HG02970 (cell line): ENCODE results near the gene ARHGEF16.

Source experiments
- ATAC-seq: cut with Tn5 transposase; IDR thresholded peaks from one replicate; pipeline ENCODE4 v1.9.1; 2021; ENCODE audit warnings: mild to moderate bottlenecking, moderate library complexity, moderate number of reproducible peaks; ENCODE audit not compliant: unreplicated experiment, low FRiP score

The ARHGEF16 gene

DNA sequence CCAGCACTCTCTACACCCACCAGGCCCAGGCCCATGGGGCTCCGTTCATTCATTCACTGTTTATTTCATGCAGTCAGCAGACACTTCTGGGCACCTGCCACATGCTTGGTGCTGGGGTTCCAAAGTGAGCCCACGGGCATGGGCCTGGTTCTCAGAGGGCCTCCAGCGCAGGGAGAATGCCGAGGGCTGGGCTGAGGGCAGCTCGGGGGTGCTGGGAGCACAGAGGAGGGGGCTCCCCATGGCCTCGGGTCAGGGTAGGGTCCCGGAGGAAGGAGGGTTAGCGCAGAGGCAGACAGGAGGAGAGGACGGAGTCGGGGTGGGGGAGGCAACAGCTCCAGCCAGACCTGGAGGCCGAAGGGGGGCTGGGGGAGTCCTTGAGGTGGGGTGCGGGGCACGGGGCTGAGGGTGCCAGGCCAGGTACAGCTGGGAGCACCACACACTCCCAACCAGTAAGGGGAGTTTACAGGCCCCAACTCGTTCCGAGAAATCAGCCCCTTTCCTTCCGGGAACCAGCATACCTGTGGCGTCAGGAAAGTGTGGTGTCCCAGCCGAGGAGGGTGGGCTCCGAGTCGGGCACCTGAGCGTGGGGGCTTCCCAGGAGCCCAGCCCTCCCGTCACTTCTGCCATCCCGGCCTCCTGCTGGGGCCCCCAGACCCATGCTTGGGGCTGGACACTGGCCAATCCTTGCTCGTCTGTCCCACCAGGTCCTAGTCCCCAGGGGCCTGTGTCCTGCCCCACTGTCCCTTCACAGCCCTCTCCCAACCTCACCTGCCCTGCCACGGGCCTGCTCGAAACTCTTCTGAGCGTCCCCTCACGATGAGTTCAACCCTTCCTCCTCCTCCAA is 10.8 kb downstream of the ARHGEF16 start:
- ATAC-seq, result no peak

DNA sequence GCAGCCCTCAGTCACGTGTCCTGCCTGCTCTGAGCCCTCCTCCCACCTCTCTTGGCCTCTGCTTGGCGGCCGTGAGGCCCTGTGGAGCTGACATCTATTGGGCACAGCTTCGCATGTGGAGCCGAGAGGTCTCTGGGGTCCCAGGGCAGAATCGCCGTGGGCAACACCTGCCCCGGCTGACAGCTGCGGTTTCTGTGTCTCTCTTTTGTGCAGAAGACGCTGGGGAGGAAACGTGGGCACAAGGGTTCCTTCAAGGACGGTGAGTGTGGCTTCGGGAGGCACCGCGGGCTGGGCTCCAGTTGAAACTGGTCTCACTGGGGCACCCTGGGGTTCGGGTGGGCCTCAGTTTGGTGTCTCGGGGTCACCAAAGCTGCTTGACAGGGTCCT is 11.5 kb downstream of the ARHGEF16 start:
- no peak for ATAC-seq

DNA sequence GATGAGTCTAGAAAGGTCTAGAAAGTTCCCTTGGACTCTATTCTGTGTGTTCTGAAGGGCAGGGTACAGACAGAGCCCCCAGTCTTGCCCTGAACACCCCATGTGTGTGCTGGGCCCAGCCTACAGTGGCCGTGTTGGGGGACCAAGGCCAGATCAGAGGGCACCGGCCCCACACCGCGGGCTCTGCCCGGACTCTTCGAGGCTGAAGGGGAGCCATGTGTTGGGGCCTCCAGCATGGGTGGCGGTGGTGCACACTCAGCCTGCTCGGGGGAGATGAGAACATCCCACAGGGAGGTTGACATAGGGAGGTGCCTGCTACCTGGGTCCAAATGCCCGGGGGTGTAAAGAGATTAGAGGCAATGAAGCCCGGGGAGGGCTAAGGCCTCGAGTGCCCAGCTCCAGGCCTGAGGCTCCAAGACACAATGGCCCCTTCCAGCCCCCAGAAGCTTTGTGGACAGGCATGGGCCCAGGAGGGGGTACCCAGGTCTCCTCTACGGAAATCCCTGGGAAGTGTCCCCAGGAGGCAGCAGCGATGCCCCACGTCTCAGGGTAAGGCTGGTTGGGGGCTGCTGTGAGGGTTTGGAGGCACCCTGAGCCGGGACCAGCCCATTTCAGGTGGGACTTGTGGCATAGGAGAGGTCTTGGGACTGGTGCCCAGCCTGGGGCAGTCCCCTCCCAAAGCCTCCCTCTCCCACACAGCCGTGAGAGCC is 12.1 kb downstream of the ARHGEF16 start:
- ATAC-seq, result no peak

DNA sequence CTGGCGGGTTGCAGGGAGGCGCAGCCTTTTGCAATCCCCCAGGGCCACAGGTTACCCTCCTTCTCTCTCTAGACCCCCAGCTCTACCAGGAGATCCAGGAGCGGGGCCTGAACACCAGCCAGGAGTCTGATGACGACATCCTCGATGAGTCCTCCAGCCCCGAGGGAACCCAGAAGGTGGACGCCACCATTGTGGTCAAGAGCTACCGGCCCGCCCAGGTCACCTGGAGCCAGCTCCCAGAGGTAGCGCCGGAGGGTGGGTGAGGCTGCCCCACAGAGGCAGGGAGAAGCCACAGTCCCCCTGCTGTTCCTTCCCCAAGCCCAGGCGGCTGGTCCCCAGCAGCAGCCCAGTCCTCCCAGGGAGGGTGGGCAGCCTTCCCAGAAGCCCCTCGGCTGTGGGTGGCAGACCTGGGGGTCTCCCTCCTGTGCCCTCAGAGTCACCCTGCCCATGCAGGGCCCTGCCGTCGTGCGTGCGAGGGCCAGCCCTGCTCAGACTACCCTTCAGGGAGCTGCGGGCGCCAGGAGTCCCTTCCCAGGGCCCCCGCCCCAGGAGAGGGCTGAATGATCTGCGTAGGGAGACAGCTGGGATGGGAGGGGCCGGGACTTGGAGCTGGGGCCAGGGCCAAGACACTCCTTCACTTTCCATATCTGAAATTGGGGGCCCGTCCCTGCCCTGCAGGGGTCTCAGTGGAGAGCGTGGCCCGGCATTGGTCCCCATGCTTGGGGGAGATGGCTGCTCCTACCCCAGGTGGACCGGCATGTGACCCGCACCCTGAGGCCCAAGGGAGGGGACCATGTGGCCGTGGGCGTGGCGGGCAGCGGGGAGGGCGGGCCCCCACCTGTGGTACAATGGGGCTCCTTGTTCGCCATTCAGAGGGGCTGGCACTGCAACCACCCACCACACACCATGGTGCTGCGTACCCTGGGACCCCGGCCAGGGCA is 12.9 kb downstream of the ARHGEF16 start:
- no peak for ATAC-seq

DNA sequence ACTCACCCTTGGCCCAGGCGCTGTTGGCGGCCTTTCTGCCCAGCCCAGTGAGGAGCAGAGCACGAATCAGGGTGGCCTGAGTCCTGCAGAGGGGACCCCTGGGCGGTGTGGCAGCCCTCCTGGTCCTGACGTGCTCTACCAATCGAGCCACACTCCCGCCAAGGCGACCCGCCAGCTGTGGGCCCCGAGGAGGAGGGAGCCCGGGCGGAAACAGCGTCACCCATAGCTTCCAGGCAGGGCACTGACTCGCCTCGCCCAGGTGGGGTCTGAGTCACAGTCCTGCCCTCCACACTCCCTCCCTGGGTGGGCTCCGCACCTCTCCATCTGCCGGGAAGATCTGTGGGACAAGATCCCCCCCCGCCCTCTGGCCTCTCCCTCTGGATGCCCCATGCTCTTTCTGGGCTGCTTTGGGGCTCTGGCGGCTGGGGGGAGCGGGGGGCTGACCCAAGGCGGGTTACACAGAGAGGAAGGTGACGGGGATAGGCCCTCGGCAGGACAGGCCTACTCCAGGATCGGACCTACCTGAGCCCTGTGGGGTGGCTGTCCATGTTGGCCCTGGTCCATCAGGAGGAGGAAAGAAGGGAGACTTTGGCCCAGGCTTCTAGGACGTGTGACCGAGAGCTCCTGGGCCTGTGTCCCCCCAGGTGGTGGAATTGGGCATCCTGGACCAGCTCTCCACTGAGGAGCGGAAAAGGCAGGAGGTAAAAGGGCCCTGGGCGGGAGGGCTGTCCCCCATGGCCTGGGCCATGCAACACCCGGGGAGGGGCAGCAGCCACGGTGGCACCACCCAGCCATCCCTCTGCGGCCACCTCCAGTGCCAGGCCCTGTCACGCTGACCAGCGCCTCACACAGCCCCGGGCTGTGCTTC is 14.0 kb downstream of the ARHGEF16 start:
- no peak for ATAC-seq

DNA sequence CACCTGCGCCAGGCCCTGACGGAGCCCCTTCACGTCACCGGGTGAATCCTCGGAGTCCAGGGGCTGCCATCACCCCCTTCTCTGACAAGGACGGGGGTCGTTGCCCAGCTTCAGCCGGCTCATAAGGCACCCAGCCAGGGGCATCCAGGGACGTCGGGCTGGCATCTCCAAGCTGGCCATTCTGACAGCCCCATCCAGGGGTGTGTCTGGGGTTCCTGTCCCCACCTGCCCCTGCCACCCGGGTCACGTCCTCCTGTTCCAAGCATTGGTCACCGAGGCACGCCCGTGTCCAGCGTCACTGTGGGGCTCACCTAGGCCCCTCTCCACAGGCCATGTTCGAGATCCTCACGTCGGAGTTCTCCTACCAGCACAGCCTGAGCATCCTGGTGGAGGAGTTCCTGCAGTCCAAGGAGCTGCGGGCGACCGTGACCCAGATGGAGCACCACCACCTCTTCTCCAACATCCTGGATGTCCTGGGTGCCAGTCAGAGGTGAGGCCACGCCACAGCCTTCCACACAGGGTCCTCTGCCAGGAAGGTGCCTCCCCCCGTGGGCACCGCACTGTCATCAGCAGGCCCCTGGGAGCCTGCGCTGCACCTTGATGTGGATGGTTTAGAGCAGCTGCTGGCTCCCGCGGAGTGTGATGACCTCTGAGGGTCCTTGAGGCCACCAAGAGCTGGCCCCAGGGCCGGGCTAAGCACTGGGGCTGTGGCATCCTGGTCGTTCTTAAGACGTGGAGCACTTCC is 14.8 kb downstream of the ARHGEF16 start:
- ATAC-seq, result no peak

DNA sequence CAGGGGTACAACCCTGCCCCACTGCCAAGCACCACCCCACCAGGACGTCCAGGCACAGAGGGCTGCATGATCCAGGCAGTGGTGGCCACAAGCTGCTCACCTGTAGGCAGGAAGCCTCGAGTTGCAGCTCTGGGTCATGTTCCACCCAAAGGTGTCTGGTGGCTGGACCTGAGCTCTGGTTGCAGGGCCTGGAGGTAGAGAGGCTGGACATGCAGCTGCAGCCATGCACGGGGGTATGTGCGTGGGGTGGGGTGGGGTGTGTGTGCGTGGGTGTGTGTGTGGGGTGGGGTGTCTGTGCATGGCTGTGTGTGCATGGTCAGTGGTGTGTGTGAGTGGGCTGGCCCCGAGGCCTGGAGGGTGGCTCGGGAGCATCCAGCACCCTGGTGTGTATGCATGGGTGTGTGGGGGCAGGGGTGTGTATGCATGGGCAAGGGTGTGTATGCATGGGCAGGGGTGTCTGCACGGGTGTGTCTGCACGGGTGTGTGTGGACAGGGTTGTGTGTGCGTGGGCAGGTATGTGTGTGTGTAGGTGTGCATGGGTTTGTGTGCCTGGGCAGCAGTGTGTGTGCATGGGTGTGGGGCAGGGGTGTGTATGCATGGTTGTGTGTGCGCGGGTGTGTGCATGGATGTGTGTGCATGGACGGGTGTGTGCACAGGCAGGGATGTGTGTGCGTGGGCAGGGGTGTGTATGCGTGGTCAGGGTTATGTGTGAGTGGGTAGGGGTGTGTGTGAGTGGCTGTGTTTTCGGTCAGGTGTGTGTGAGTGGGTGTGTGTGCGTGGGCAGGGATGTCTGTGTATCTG is 15.6 kb downstream of the ARHGEF16 start:
- ATAC-seq, result no peak

DNA sequence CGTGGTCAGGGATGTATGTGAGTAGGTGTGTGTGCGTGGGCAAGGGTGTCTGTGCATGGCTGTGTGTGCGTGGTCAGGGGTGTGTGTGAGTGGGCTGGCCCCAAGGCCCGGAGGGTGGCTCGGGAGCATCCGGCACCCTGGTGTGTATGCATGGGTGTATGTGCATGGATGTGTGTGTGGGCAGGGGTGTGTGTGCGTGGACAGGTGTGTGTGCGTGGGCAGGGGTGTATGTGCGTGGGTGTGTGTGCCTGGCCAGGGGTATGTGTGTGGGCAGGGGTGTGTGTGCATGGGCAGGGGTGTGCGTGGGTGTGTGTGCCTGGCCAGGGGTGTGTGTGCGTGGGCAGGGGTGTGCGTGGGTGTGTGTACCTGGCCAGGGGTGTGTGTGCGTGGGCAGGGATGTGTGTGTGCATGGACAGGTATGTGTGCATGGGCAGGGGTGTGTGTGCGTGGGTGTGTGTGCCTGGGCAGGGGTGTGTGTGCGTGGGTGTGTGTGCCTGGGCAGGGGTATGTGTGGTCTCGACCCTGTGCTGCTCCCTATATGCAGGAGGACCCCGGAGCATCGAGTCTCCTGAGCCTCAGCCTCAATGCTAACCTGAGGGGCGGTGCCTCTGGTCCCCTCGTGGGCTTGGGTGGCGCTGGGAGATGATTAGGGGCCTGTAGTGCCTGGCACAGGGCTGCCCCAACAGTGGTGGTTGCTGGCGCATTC is 16.3 kb downstream of the ARHGEF16 start:
- ATAC-seq, result no peak

DNA sequence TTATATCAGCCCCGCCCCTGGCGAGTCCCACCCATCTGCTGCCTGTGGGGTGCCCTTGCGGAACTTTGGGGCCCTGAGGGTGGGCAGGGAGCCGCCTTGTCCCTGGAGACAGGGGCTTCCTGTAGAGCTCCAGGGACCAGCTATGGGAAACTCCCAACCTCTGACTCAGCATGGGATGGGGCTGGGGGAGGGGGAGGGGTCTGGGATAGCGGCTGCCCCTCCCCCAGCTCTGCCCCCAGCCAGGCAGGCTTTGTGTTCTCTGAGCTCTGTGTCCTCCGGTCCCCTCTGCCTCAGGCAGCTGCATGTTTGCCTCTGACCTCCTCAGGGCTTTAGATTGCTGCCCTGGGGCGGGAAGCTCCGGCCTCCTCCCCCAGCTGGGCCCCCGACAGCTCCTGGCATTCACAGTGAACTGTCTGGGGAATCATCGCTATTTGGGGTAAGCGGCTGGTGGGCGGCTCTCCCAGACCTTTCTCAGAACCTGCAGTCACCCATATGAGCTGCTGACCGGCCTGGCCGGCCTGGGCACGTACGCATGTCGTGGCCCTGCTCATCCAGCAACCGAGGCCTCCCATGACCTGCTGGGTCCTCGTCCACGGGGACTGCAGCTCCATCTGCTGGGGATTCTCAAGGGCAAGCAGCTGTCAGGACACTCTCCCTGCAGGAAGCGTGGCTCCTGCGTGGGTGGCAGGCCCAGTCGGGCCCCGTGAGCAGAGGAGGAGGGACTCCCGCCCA is 17.1 kb downstream of the ARHGEF16 start:
- no peak for ATAC-seq

DNA sequence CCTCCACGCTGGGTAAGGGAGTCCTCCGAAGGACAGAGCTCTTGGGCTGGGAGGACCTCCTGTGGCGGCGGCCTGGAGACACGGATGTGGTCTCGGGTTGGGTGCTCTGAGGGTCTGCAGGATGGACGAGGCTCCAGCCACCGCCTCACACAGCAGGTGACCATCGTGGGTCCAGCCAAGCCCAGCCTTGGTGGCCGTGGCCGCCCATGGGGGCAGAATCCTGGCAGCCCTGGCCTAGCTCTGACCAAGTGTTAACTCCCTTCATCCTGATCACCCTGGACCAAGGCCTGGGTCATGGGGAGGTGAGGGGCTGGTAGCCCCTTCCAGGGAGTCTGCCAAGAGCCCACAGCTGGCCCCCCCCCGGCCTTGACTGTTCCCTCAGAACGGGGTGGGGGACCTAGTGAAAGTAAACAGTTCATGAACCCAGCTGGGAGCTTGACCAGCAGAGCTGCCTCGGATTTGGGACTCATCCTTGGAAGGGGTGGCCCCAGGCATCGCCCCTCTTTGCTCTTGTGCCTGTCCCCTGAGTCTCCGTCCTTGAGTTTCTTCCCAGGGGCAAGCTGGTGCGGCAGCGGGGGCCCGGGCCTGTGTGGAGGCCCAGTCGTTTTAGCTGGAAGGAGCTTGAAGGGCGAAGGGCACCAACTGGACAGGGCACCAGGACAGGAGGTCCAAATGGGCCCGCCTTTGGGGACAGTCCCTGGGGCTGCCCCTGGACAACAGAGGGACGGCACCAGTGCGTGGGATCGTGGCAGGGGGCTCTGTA is 17.8 kb downstream of the ARHGEF16 start:
- no peak for ATAC-seq

DNA sequence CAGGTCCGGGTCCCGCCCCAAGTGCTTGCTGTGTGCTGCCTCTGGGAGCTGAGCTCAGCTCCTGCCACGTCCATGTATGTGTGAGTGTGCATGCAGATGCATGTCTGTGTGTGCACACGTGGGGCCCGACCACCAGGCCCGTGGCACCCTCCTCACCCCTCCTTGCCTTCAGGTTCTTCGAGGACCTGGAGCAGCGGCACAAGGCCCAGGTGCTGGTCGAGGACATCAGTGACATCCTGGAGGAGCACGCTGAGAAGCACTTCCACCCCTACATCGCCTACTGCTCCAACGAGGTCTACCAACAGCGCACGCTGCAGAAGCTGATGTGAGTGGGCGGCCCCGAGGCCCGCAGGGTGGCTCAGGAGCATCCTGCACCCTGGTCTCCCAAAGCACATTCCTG is 18.4 kb downstream of the ARHGEF16 start:
- ATAC-seq, result no peak

DNA sequence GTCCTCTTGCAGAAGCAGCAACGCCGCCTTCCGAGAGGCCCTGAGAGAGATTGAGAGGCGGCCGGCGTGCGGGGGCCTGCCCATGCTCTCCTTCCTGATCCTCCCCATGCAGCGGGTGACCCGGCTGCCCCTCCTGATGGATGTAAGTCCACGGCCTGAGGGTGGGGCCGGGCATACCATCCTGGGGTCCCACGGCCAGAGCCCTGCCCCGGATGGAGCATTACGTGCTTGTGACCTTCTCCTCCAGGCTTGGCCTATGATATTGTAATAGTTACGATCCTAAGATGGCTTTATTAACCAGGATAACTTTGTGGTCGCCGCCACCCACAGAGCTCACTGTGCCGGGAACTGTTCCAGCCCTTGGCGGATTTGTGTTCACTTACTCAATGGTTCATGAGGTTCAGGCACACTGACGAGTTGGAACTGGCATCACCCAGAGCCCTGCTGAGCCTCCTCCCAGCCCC is 18.9 kb downstream of the ARHGEF16 start:
- ATAC-seq, result no peak

DNA sequence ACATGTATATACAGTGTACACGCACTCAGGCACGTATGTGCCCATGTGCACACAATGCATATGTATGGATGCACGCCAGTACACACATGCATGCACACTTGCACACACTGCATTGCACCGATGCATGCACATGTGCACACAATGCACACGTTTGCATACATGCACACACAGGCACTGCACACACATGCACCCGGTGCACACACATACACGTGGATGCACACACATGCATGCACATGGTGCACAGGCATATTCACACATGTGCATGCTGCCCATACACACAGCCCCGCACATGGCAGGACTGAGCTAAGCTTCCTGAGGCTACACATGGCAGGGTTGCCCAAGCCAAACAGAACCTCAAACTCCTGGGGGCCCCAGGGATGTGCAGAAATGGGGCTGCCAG is 19.6 kb downstream of the ARHGEF16 start:
- no peak for ATAC-seq

DNA sequence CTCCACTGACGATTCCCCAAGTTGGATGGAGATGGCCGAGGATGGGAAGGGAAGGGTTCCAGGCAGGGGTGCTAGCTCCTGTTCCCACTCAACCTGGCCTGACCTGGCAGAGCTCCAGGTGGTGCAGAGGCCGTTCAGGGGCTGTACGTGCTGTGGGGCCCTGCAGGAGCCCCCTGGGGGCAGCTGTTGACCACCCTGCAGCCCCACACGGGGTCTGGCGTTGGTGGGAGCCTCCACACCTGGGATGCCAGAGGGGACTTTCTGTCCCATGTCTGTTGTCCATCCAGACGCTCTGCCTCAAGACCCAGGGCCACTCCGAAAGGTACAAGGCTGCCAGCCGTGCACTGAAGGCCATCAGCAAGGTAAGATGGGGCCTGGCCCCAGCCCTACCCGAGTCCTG is 20.0 kb downstream of the ARHGEF16 start:
- ATAC-seq, result no peak

DNA sequence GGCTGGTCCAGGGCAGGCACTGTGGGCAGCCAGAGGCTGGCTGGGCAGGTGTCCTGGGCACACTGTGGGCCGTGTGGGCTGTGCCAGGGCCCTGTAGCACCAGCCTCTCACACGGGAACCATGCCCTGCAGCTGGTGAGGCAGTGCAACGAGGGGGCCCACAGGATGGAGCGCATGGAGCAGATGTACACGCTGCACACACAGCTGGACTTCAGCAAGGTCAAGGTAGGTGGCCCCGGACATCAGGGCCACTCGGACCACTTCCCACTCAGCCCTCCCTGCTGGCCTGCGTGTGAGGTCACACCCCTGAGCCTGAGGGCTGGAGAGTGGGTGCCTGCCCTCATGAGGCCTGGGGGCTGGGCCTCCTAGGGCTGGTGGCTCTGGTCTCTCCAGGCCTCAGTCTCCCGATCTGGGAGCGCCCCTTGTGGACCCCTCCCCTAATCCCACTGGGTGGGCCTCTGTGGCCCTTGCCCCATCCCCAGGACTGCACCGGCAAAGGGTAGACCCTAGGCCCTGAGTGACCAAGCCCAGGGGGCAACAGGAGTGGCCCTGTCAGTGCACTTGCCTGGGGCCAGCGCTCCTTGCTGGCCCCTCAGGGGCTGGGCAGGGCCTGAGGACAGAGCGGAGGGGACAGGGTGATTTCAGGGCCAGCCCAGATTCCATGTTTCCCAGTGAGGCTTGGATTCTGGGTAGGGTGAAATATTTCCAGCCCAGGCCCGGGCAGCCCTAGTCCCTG is 21.5 kb downstream of the ARHGEF16 start:
- no peak for ATAC-seq

DNA sequence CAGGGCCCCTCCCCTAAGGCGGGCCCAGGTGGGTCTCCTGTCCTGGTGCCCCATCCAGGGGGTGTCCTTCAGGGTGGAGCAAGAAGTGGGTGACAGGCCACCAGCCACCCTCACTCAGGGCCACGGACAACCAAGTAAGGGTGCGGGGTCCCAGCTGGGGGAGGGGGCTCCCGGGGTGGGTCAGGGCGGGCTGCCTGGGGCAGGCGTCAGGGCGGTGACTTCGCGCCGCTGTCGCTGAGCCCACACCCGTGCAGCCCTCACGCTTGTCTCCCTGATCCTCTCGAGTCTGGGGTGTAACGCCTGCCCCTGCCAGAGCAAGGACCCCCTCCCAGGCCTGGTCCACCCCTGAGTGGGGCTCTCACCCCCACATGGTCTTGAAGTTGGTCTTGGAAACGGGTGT is 22.2 kb downstream of the ARHGEF16 start:
- no peak for ATAC-seq
